ENCODE measurements around the gene ERN2.

ERN2 gene

DNA sequence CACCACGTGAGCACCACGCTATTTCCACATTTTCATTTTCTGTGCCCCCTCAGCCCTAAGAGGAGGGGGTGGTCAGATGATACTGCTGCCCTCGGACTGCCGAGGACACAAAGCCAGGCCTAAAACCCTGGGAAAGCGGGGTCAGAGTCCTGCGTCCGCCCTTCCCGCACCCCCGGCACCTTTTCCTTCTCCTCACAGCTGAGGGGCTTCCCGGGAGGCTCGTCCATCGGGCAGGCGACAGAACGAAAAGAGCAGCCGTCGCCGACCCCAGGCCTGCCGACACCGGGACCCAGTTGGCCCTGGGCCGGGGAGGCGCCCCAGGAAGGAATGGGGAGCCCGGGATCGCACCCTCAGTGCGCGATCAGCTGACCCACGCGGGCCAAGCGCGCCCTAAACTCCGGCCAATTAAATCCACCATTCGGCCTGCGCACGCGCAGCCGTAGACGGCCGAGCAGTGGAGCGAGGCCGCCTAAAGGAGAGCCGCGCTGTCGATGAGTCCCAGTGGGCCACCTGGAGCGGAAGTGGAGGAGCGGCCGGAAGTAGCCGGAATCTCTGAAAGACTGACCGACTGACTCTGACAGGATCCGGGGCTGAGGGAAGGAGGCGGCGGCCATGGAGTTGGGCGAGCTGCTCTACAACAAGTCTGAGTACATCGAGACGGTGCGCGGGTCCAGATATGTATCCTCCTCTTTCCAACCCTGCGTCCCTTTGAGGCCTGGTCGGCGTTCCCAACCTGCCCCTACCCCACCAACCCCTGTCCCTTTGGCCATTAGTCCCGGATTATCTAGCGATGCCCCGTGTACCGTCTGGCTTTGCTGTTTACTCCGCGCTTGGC is 71.9 kb downstream of the ERN2 start, which contains the start of the genes DCTN5 and PALB2:
Gene DCTN5, plus strand, starts transcription at position 536 of the 835 bp plus-strand sequence. Its CDS starts 77 bp downstream, at position 613.
Gene PALB2, minus strand, starts transcription at position 380 of the 835 bp plus-strand sequence. Its CDS starts 153 bp downstream, at position 227.
- Histone ChIP-seq H2AFZ (ENCODE audit: low read depth, low read length) (peak within 1 kb of the TSS; percentile 81), H3K27me3 (ENCODE audit: low read depth, low read length) (no peaks in the 10 kb centered on the region), H3K4me1 (ENCODE audit: low read length) (peaks cover 16% of the 10 kb centered on the region), H3K9ac (ENCODE audit: low read length) (peak within 1 kb of the TSS; percentile 93), H3K9me3 (ENCODE audit: insufficient read depth, low read length) (no peaks in the 10 kb centered on the region), H3K4me3 (ENCODE audit: low read length) (peak within 1 kb of the TSS; percentile 91), H3K36me3 (replicated peaks; ENCODE audit: low read depth, low read length) (peaks cover 16% of the 10 kb centered on the region), H3K79me2 (ENCODE audit: low read length) (peaks cover 39% of the 10 kb centered on the region), H3K27ac (ENCODE audit: low read length) (peak within 1 kb of the TSS; percentile 66), H4K20me1 (ENCODE audit: insufficient read depth, low read length) (0 out of 2 replicates have a peak, but pooled peaks cover 4% of the 10 kb centered on the region), H3K4me2 (ENCODE audit: low read length) (peak within 1 kb of the TSS; percentile 96)
- no peak for TF ChIP-seq CTCF (IDR thresholded peaks at IDR 0.05; ENCODE audit: low read depth, low read length)
- no peak for TF ChIP-seq EZH2phosphoT487 (IDR thresholded peaks at IDR 0.05; ENCODE audit: low read depth)

GRCh38 chr16:23640615-23640930 is 72.4 kb downstream of the ERN2 start:
- Histone ChIP-seq H4K20me1 (ENCODE audit: insufficient read depth, low read length) (no peaks in the 10 kb centered on the region), H3K4me3 (ENCODE audit: low read length) (peak overlapping the region; percentile 91), H3K4me2 (ENCODE audit: low read length) (peak overlapping the region; percentile 96), H3K4me1 (ENCODE audit: low read length) (peaks cover 16% of the 10 kb centered on the region), H2AFZ (ENCODE audit: low read depth, low read length) (peak overlapping the region; percentile 81), H3K9ac (ENCODE audit: low read length) (peak overlapping the region; percentile 93), H3K27ac (ENCODE audit: low read length) (peak overlapping the region; percentile 65), H3K27me3 (ENCODE audit: low read depth, low read length) (no peaks in the 10 kb centered on the region), H3K9me3 (ENCODE audit: insufficient read depth, low read length) (no peaks in the 10 kb centered on the region), H3K36me3 (replicated peaks; ENCODE audit: low read depth, low read length) (peaks cover 15% of the 10 kb centered on the region), H3K79me2 (ENCODE audit: low read length) (peaks cover 33% of the 10 kb centered on the region)
- TF ChIP-seq CTCF (IDR thresholded peaks at IDR 0.05; ENCODE audit: low read depth, low read length): no peak
- TF ChIP-seq EZH2phosphoT487 (IDR thresholded peaks at IDR 0.05; ENCODE audit: low read depth): no peak
